Osteocyte (in vitro differentiated cells): ENCODE measurements around the gene CPA4. TPM values are rescaled to one million over a fixed set of nuclear protein-coding genes. Genes with fewer than 3 reads are reported as not detected.
A peak's percentile ranks its signal among the peaks of the same experiment; 100 is the strongest.
"Not testable (repeated sequence)": the region's sequence is repeated elsewhere in the genome, so short reads cannot be mapped to it uniquely, and the experiment has no call there.

Experiments
- DNase-seq: peaks from one replicate; pipeline ENCODE4 v3.0.0; 2021; ENCODE audit warnings: mixed read lengths; ENCODE audit not compliant: unreplicated experiment; ENCODE audit errors: extremely low spot score
- H3K27ac Mint-ChIP-seq: one replicate; pipeline ENCODE4 v1.8.0; 2021; ENCODE audit warnings: mild to moderate bottlenecking, mixed read lengths; ENCODE audit not compliant: unreplicated experiment
- H3K27me3 Mint-ChIP-seq: one replicate; pipeline ENCODE4 v1.8.0; 2021; ENCODE audit warnings: mixed read lengths; ENCODE audit not compliant: unreplicated experiment
- H3K36me3 Mint-ChIP-seq: one replicate; pipeline ENCODE4 v1.8.0; 2021; ENCODE audit warnings: mixed read lengths; ENCODE audit not compliant: unreplicated experiment
- H3K4me1 Mint-ChIP-seq: one replicate; pipeline ENCODE4 v1.8.0; 2021; ENCODE audit warnings: mixed read lengths; ENCODE audit not compliant: unreplicated experiment
- H3K4me3 Mint-ChIP-seq: one replicate; pipeline ENCODE4 v1.8.0; 2021; ENCODE audit warnings: mild to moderate bottlenecking, moderate library complexity, mixed read lengths; ENCODE audit not compliant: unreplicated experiment
- H3K9me3 Mint-ChIP-seq: one replicate; pipeline ENCODE4 v1.8.0; 2021; ENCODE audit warnings: mixed read lengths; ENCODE audit not compliant: unreplicated experiment
- long read RNA-seq: library from polyadenylated mRNA; unstranded; transcript quantifications from one replicate; pipeline ENCODE4 v2.0.0, GENCODE V29; 2021
- total RNA-seq: library from RNA; stranded (reverse); gene quantifications from 2 replicates; pipeline ENCODE4 v1.2.1, GENCODE V29; 2021
- TF ChIP-seq, protein P1 (sequence below): fragments of 200-600 bp; sonication (generic); IDR thresholded peaks from 2 replicates; pipeline ENCODE4 v1.5.0; 2021; ENCODE audit warnings: antibody characterized with exemption, mild to moderate bottlenecking, moderate library complexity

Gene CPA4, protein sequence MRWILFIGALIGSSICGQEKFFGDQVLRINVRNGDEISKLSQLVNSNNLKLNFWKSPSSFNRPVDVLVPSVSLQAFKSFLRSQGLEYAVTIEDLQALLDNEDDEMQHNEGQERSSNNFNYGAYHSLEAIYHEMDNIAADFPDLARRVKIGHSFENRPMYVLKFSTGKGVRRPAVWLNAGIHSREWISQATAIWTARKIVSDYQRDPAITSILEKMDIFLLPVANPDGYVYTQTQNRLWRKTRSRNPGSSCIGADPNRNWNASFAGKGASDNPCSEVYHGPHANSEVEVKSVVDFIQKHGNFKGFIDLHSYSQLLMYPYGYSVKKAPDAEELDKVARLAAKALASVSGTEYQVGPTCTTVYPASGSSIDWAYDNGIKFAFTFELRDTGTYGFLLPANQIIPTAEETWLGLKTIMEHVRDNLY
- 23.6 and 24.7 TPM in 2 replicates for total RNA-seq
- long read RNA-seq, transcript CPA4-212 (11 exons, 2,817 nt) = major isoform, 133 of 140 reads
- long read RNA-seq, partial matches to known transcripts = 3 of 140 reads
- long read RNA-seq, other reads (novel, unspliced or antisense) = 4 of 140 reads

DNA sequence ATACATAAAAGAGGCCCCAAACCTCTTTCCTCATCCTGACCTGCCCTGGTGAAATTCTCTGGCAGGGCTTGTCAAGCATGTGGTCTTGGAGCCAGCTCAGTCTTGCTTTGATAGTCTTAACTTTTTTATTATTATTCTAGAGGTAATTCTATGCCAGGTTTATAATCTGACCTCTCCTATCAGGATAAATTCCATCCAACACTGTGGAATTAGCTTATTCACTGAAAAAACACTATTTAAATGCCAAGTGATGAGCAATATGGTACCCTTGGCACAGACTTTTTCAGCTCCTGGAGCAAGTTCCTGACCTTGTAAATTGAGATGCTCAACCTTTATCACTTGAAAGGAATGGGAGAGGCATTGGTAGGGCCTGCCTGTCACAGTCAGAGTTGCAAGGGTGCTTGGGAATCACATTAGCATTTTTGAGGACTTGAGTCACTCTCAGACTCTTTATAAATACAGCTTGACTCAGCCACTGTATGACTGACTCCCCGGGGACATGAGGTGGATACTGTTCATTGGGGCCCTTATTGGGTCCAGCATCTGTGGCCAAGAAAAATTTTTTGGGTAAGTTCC lies at the start of gene CPA4:
CPA4 (plus strand) TSS at position 480 of the 576 bp plus-strand sequence; CDS start at position 500, 20 bp downstream.
- H3K4me1 Mint-ChIP-seq = peaks cover 57% of the 10 kb centered on the region
- peaks cover 4% of the 10 kb centered on the region for H3K36me3 Mint-ChIP-seq

DNA sequence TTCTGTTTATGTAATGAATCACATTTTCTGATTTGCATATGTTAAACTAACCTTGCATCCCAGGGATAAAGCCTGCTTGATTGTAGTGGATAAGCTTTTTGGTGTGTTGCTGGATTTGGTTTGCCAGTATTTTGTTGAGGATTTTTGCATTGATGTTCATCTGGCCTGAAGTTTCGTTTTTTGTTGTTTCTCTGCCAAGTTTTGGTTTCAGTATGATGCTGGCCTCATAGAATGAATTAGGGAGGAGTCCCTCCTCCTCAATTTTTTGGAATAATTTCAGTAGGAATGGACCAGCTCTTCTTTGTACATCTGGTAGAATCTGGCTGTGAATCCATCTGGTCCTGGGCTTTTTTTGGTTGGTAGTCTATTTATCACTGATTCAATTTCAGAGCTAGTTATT lies 49.5 kb upstream of the CPA4 start:
- not testable (repeated sequence) for H3K36me3 Mint-ChIP-seq, H3K9me3 Mint-ChIP-seq, H3K27me3 Mint-ChIP-seq, DNase-seq, H3K4me3 Mint-ChIP-seq, H3K27ac Mint-ChIP-seq
- peaks cover 21% of the 10 kb centered on the region for H3K4me1 Mint-ChIP-seq

More for the DNA sequence above, at the start of gene CPA4:
- peak within 1 kb of the TSS; percentile 68 for H3K27ac Mint-ChIP-seq
- H3K9me3 Mint-ChIP-seq = peaks cover 6% of the 10 kb centered on the region
- H3K4me3 Mint-ChIP-seq = peak within 1 kb of the TSS; percentile 3
- TF ChIP-seq, protein P1, sequence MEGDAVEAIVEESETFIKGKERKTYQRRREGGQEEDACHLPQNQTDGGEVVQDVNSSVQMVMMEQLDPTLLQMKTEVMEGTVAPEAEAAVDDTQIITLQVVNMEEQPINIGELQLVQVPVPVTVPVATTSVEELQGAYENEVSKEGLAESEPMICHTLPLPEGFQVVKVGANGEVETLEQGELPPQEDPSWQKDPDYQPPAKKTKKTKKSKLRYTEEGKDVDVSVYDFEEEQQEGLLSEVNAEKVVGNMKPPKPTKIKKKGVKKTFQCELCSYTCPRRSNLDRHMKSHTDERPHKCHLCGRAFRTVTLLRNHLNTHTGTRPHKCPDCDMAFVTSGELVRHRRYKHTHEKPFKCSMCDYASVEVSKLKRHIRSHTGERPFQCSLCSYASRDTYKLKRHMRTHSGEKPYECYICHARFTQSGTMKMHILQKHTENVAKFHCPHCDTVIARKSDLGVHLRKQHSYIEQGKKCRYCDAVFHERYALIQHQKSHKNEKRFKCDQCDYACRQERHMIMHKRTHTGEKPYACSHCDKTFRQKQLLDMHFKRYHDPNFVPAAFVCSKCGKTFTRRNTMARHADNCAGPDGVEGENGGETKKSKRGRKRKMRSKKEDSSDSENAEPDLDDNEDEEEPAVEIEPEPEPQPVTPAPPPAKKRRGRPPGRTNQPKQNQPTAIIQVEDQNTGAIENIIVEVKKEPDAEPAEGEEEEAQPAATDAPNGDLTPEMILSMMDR = no peak
- DNase-seq = no peak
- H3K27me3 Mint-ChIP-seq = no peaks in the 10 kb centered on the region

DNA sequence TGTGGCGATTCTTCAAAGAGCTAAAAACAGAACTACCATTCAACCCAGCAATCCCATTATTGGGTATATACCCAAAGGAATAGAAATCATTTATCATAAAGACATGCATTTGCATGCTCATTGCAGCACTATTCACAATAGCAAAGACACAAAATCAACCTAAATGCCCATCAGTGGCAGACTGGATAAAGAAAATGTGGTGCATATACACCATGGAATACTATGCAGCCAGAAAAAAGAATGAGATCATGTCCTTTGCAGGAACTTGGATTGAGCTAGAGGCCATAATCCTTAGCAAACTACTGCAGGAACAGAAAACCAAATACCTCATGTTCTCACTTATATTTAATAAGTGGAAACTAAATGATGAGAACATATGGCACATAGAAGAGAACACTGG lies 46.5 kb upstream of the CPA4 start:
- H3K9me3 Mint-ChIP-seq, H3K4me3 Mint-ChIP-seq, DNase-seq, H3K36me3 Mint-ChIP-seq, H3K27me3 Mint-ChIP-seq, H3K27ac Mint-ChIP-seq: not testable (repeated sequence)
- H3K4me1 Mint-ChIP-seq = peaks cover 21% of the 10 kb centered on the region

DNA sequence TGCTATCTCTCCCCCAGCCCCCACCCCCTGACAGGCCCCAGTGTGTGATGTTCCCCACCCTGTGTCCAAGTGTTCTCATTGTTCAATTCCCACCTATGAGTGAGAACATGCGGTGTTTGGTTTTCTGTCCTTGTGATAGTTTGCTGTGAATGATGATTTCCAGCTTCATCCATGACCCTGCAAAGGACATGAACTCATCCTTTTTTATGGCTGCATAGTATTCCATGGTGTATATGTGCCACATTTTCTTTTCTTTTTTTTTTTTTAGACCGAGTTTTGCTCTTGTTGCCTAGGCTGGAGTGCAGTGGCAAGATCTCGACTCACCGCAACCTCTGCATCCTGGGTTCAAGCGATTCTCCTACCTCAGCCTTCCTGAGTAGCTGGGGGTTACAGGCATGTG lies 44.1 kb upstream of the CPA4 start:
- peaks cover 11% of the 10 kb centered on the region for H3K9me3 Mint-ChIP-seq
- not testable (repeated sequence) for H3K4me3 Mint-ChIP-seq, H3K4me1 Mint-ChIP-seq, DNase-seq, H3K27me3 Mint-ChIP-seq, H3K27ac Mint-ChIP-seq, H3K36me3 Mint-ChIP-seq

DNA sequence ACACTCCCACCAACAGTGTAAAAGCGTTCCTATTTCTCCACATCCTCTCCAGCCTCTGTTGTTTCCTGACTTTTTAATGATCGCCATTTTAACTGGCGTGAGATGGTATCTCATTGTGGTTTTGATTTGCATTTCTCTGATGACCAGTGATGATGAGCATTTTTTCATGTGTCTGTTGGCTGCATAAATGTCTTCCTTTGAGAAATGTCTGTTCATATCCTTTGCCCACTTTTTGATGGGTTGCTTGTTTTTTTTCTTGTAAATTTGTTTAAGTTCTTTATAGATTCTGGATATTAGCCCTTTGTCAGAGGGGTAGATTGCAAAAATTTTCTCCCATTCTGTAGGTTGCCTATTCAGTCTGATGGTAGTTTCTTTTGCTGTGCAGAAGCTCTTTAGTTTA lies 43.3 kb upstream of the CPA4 start:
- not testable (repeated sequence) for H3K4me3 Mint-ChIP-seq, DNase-seq, H3K27me3 Mint-ChIP-seq, H3K36me3 Mint-ChIP-seq, H3K27ac Mint-ChIP-seq, H3K4me1 Mint-ChIP-seq
- peaks cover 11% of the 10 kb centered on the region for H3K9me3 Mint-ChIP-seq

DNA sequence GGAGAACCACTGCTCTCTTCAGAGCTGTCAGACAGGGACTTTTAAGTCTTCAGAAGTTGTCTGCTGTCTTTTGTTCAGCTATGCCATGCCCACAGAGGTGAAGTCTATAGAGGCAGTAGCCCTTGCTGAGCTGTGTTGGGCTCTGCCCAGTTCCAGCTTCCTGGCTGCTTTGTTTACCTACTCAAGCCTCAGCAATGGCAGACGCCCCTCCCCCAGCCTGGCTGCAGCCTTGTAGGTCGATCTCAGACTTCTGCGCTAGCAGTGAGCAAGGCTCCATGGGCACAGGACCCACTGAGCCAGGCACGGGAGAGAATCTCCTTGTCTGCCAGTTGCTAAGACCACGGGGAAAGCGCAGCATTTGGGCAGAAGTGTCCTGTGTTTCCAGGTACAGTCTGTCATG lies 38.4 kb upstream of the CPA4 start:
- peaks cover 19% of the 10 kb centered on the region for H3K9me3 Mint-ChIP-seq
- peaks cover 2% of the 10 kb centered on the region for H3K36me3 Mint-ChIP-seq
- DNase-seq = no peak
- no peak overlapping the region for H3K27ac Mint-ChIP-seq
- TF ChIP-seq, protein P1 = no peak
- H3K27me3 Mint-ChIP-seq = no peaks in the 10 kb centered on the region
- H3K4me1 Mint-ChIP-seq = no peaks in the 10 kb centered on the region
- H3K4me3 Mint-ChIP-seq = no peak overlapping the region

DNA sequence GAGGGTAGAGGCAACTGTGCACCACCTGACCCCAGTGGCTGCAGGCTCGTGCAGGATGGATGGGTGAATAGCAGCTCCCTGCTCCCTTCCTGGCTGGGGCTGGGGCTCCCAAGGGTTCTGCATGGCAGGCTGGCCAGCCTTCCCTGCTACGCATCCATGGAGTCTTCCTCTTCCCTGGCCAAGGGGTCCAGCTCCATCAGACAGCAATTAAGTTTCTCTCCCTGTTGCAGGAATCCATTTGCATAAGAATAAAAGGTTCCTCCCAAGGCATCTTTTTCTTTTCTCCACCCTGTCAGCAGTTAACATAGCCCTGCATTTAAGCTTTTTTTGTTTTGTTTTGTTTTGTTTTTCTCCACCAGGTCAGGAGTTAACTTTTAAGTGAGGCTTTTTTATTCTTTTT lies 36.3 kb upstream of the CPA4 start:
- peaks cover 19% of the 10 kb centered on the region for H3K9me3 Mint-ChIP-seq
- no peaks in the 10 kb centered on the region for H3K27me3 Mint-ChIP-seq
- no peak overlapping the region for H3K27ac Mint-ChIP-seq
- DNase-seq = no peak
- TF ChIP-seq, protein P1 = no peak
- no peak overlapping the region for H3K4me3 Mint-ChIP-seq
- H3K4me1 Mint-ChIP-seq = no peaks in the 10 kb centered on the region
- H3K36me3 Mint-ChIP-seq = peaks cover 2% of the 10 kb centered on the region
